Renal cortical epithelial cell (primary cell): ENCODE results near the gene RFPL4A. TPM values are rescaled to one million over a fixed set of nuclear protein-coding genes. Genes with fewer than 3 reads are reported as not detected.
"Not testable (repeated sequence)": the region's sequence is repeated elsewhere in the genome, so short reads cannot be mapped to it uniquely, and the experiment has no call there.

ENCODE experiments used
- DNase-seq: peaks from one replicate; pipeline ENCODE4 v3.0.0-alpha.2; 2011; ENCODE audit warnings: low read depth
- total RNA-seq: library from RNA; depleted of rRNA; stranded (reverse); fragments of >200 nt; gene quantifications from 2 replicates; pipeline ENCODE4 v1.2.3, GENCODE V29; 2014

The RFPL4A gene
- total RNA-seq, result not detected in 2 replicates

GRCh38 chr19:55758797-55759196, at the start of gene RFPL4A:
Gene RFPL4A (plus strand): TSS chr19:55759097. CDS start chr19:55761801, 2,704 bp downstream.
- not testable (repeated sequence) for DNase-seq

GRCh38 chr19:55711719-55712118, 47.2 kb upstream of the RFPL4A start:
- DNase-seq, result no peak

GRCh38 chr19:55712804-55713631, 45.9 kb upstream of the RFPL4A start:
- no peak for DNase-seq

- DNase-seq, result no peak
Observed at GRCh38 chr19:55716531-55716930, 42.4 kb upstream of the RFPL4A start.

- no peak for DNase-seq
Observed at GRCh38 chr19:55717251-55717650, 41.6 kb upstream of the RFPL4A start.

- DNase-seq, result not testable (repeated sequence)
Observed at GRCh38 chr19:55717879-55718711, 40.8 kb upstream of the RFPL4A start.

- no peak for DNase-seq
Observed at GRCh38 chr19:55720214-55720746, 38.6 kb upstream of the RFPL4A start.

- no peak for DNase-seq
Observed at GRCh38 chr19:55720801-55721200, 38.1 kb upstream of the RFPL4A start.

GRCh38 chr19:55723491-55723890, 35.4 kb upstream of the RFPL4A start:
- no peak for DNase-seq

GRCh38 chr19:55730378-55730777, 28.5 kb upstream of the RFPL4A start:
- not testable (repeated sequence) for DNase-seq

- no peak for DNase-seq
Observed at GRCh38 chr19:55738302-55738701, 20.6 kb upstream of the RFPL4A start, which contains the start of gene NLRP9. Gene NLRP9 (minus strand): TSS chr19:55738402. CDS start chr19:55738374, 28 bp downstream.

- no peak for DNase-seq
Observed at GRCh38 chr19:55750715-55751114, 8.2 kb upstream of the RFPL4A start.

- no peak for DNase-seq
Observed at GRCh38 chr19:55753401-55753800, 5.5 kb upstream of the RFPL4A start.

GRCh38 chr19:55756808-55757207, 2.1 kb upstream of the RFPL4A start:
- not testable (repeated sequence) for DNase-seq

GRCh38 chr19:55766466-55766865, 7.6 kb downstream of the RFPL4A start:
- no peak for DNase-seq

- DNase-seq, result not testable (repeated sequence)
Observed at GRCh38 chr19:55768818-55769217, 9.9 kb downstream of the RFPL4A start, which contains the start of gene RFPL4AL1. Gene RFPL4AL1 (plus strand): TSS chr19:55769118. CDS start chr19:55771805, 2,687 bp downstream.

- not testable (repeated sequence) for DNase-seq
Observed at GRCh38 chr19:55769632-55770031, 10.7 kb downstream of the RFPL4A start.

- no peak for DNase-seq
Observed at GRCh38 chr19:55777528-55777927, 18.6 kb downstream of the RFPL4A start.

- DNase-seq, result no peak
Observed at GRCh38 chr19:55778331-55778730, 19.4 kb downstream of the RFPL4A start.

GRCh38 chr19:55781112-55781511, 22.2 kb downstream of the RFPL4A start:
- no peak for DNase-seq

- no peak for DNase-seq
Observed at GRCh38 chr19:55795021-55795420, 36.1 kb downstream of the RFPL4A start.

- DNase-seq, result no peak
Observed at GRCh38 chr19:55801416-55801815, 42.5 kb downstream of the RFPL4A start.
